ENCODE data around the gene LAMC1. TPM values are rescaled to one million over a fixed set of nuclear protein-coding genes. Genes with fewer than 3 reads are reported as not detected.

The LAMC1 gene
- 164 to 170 TPM (median 168 TPM) in 3 replicates for total RNA-seq

DNA sequence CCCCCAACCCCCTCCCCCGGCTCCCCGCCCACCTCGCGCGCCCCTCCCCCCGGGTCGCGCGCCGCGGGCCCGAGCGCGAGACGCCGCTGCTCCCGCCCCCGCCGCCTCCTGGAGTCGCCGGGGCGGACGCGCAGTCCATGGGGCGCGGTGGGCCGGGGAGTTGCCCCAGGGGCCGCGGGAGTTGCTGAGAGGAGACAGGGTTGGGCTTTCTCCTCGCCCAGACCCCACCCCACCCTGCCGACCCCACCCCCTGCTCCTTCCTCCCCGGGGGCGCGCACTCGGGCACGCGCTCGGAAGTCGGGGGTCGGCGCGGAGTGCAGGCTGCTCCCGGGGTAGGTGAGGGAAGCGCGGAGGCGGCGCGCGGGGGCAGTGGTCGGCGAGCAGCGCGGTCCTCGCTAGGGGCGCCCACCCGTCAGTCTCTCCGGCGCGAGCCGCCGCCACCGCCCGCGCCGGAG, at the start of gene LAMC1:
TSS of gene LAMC1 (plus strand) at position 275 of the 455 bp plus-strand sequence. CDS start 297 bp downstream, outside the sequence.
- Mint-ChIP-seq H3K9me3 (no peaks in the 10 kb centered on the region), H3K4me3 (peak within 1 kb of the TSS; percentile 87), H3K27me3 (ENCODE audit: low read depth) (no peaks in the 10 kb centered on the region), H3K36me3 (no peaks in the 10 kb centered on the region), H3K4me1 (peaks cover 55% of the 10 kb centered on the region), H3K27ac (peak within 1 kb of the TSS; percentile 97)
- TF ChIP-seq, protein P1, sequence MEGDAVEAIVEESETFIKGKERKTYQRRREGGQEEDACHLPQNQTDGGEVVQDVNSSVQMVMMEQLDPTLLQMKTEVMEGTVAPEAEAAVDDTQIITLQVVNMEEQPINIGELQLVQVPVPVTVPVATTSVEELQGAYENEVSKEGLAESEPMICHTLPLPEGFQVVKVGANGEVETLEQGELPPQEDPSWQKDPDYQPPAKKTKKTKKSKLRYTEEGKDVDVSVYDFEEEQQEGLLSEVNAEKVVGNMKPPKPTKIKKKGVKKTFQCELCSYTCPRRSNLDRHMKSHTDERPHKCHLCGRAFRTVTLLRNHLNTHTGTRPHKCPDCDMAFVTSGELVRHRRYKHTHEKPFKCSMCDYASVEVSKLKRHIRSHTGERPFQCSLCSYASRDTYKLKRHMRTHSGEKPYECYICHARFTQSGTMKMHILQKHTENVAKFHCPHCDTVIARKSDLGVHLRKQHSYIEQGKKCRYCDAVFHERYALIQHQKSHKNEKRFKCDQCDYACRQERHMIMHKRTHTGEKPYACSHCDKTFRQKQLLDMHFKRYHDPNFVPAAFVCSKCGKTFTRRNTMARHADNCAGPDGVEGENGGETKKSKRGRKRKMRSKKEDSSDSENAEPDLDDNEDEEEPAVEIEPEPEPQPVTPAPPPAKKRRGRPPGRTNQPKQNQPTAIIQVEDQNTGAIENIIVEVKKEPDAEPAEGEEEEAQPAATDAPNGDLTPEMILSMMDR (IDR thresholded peaks at IDR 0.05; ENCODE audit: unreplicated experiment) = no peak
- peak; percentile 75 to 86 for DNase-seq (ENCODE audit: low spot score in 2 of 2, unreplicated experiment in 2 of 2)

DNA sequence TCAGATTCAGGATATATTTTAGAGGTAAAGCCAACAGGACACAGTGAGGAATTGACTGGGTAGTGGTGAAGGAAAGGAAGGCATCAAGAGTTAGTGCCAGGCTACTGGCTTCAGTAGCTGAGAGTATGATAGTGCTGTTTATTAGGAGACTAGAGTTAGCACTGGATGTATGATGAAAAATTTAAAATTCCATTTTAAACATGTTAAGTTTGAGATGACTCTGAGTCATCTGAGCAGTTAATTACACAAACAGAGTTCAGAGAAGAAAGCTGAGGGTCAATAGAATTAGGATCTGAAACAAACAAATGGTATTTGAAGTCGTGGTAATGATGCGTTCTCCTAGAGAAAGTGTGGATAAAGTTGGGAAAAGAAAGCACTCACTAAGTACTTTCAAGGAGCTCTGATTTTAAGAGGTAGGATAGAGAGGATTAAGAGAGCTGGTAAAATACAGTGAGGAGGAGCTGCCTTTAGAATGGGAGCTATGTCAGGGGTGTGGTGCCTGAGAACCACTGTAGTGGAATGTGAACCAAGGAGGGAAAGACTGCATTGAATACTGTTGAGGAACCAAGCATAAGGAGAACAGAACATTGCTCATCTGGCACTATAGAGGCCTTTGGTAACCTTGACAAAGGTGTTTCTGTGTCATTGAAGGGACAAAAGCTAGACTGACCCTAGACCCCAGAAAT, 48.6 kb upstream of the LAMC1 start:
- peaks cover 14% of the 10 kb centered on the region for H3K4me1 Mint-ChIP-seq
- no peak for DNase-seq (ENCODE audit: low spot score in 2 of 2, unreplicated experiment in 2 of 2)
- H3K27ac Mint-ChIP-seq = no peak overlapping the region
- H3K9me3 Mint-ChIP-seq = no peaks in the 10 kb centered on the region
- H3K36me3 Mint-ChIP-seq = no peaks in the 10 kb centered on the region
- no peaks in the 10 kb centered on the region for H3K27me3 Mint-ChIP-seq (ENCODE audit: low read depth)
- TF ChIP-seq, protein P1 (IDR thresholded peaks at IDR 0.05; ENCODE audit: unreplicated experiment) = no peak
- H3K4me3 Mint-ChIP-seq = no peak overlapping the region

DNA sequence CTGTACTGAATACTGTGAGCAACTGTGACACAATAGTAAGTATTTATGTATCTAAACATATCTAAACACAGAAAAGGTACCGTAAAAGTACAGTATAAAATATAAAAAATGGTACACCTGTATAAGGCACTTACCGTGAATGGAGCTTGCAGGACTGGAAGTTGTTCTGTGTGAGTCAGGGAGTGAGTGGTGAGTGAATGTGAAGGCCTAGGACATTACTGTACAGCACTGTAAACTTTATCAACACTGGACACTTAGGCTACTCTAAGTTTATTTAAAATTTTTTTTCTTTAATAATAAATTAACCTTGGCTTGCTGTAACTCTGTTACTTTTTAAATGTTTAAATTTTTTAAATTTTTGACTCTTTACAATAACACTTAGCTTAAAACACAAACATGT, 45.7 kb upstream of the LAMC1 start:
- no peak for DNase-seq (ENCODE audit: low spot score in 2 of 2, unreplicated experiment in 2 of 2)
- Mint-ChIP-seq H3K4me3 (no peak overlapping the region), H3K27me3 (ENCODE audit: low read depth) (no peaks in the 10 kb centered on the region), H3K4me1 (peaks cover 5% of the 10 kb centered on the region), H3K9me3 (peaks cover 5% of the 10 kb centered on the region), H3K36me3 (no peaks in the 10 kb centered on the region), H3K27ac (no peak overlapping the region)
- TF ChIP-seq, protein P1 (IDR thresholded peaks at IDR 0.05; ENCODE audit: unreplicated experiment) = no peak

DNA sequence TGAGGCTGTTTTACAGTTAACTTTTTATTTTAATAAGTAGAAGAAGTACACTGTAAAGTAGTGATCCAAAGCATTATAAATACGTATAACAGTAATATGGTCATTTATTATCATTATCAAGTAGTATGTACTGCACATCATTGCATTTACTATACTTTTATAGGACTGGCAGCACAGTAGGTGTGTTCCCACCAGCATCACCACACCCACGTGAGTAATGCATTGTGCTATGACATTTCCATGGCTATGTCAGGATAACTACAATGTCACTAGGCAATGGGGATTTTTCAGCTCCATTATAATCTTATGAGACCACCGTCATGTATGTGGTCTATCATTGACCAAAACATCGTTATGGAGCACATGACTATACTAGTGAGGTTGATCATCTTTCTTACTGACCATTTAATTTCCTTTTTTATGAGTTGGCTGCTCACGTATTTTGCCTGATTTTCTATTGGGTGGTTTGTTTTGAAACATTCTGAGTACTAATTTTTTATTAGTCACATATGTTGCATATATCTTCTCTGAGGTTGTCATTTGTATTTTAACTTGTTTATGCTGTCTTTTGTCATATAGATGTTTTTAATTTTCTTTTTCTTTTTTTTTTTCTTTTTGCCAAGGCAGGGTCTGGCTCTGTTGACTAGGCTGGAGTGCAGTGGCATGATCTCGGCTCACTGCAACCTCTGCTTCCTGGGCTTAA, 44.9 kb upstream of the LAMC1 start:
- Mint-ChIP-seq H3K4me3 (no peak overlapping the region), H3K4me1 (peaks cover 5% of the 10 kb centered on the region), H3K36me3 (no peaks in the 10 kb centered on the region), H3K27me3 (ENCODE audit: low read depth) (no peaks in the 10 kb centered on the region), H3K9me3 (peaks cover 7% of the 10 kb centered on the region), H3K27ac (no peak overlapping the region)
- TF ChIP-seq, protein P1 (IDR thresholded peaks at IDR 0.05; ENCODE audit: unreplicated experiment) = no peak
- no peak for DNase-seq (ENCODE audit: low spot score in 2 of 2, unreplicated experiment in 2 of 2)

DNA sequence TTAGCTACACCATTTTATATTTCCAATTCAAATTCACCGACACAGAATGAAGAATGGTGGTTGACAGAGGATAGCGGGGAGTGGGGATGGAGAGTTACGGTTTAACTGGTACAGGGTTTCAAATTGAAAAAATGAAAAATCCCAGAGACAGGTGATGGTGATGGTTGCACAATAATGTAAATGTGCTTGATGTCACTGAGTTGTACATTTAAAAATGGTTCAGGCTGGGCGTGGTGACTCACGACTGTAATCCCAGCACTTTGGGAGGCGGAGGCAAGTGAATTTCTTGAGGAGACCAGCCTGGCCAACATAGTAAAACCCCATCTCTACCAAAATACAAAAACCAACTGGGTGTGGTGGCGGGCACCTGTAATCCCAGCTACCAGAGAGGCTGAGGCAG, 39.1 kb upstream of the LAMC1 start:
- H3K27ac Mint-ChIP-seq = no peak overlapping the region
- no peak overlapping the region for H3K4me3 Mint-ChIP-seq

More for the DNA sequence above, 39.1 kb upstream of the LAMC1 start:
- no peaks in the 10 kb centered on the region for H3K36me3 Mint-ChIP-seq
- no peaks in the 10 kb centered on the region for H3K4me1 Mint-ChIP-seq
- TF ChIP-seq, protein P1 (IDR thresholded peaks at IDR 0.05; ENCODE audit: unreplicated experiment) = no peak
- H3K9me3 Mint-ChIP-seq = peaks cover 12% of the 10 kb centered on the region
- H3K27me3 Mint-ChIP-seq (ENCODE audit: low read depth) = no peaks in the 10 kb centered on the region
- DNase-seq (ENCODE audit: low spot score in 2 of 2, unreplicated experiment in 2 of 2) = no peak
